ENCODE results near the gene PDE4D.
"Not testable (repeated sequence)": the region's sequence is repeated elsewhere in the genome, so short reads cannot be mapped to it uniquely, and the experiment has no call there.

PDE4D gene

DNA sequence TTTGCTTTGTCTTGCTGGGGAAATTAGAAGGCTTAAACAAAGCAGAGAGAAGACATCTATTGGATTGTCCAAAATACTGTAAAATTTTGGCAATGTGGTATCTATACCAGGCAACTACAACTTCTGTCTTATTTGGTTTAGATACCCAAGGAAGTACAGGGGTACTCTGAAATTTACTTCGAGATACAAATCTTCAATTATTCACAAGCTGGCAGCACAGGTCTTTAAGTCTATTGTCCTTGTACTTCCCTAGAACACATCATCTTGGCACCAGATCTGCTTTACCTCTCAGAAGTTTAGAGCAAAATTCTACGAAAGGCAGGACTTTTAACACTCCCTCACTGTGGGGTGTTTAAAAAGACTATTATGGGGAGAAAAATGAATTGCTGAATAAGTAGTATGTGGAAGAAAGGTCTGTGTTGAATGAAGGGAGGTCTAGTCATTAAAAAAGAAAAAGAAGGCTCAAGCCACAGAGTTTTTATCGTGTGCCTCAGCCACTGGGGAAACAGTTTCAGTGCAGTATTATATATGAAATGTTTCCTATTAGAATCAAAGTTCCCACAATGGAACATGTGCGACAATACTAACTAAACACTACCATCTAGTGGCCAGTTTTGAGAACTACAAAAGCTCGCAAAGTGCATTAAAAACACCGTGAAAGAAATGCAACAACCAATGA lies 93.7 kb downstream of the PDE4D start:
- DNase-seq (ENCODE audit: low spot score): peak; percentile 8

DNA sequence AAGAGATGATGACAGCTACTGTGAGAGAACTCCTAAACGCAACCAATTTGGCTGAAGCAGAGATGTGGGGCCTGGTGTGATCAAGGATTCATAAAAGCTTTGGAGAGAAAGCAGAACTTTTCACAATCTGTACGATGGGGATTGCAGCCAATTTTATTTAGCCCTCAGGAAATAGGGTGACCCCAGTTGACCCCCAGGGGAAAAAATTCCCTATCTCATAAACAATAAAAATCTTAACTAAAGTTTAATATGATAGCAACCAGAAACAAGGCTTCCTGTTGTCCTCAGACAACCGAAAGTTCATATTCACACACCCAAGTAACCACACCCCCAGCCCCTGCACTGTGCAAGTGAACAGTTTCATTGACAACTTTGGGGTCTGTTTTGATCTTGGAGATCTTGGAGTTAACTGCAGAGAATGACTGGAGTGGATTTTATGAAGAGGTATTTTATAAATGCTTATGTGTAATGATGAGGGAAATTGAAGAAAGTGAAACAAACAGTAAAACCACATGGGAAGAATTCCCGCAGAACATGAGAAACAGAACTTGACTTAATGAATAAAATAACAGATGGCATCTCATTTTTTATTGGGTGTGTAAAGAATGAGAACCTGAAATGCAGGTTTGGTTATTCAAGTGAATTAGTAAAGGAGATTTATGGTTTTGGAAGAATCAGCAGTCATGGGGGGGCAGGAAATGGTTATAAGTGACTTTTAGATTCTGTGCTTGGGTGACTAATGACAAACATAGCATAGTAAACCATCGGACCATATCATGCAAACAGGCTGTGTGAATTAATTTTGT lies 94.5 kb downstream of the PDE4D start:
- DNase-seq (ENCODE audit: low spot score): no peak

DNA sequence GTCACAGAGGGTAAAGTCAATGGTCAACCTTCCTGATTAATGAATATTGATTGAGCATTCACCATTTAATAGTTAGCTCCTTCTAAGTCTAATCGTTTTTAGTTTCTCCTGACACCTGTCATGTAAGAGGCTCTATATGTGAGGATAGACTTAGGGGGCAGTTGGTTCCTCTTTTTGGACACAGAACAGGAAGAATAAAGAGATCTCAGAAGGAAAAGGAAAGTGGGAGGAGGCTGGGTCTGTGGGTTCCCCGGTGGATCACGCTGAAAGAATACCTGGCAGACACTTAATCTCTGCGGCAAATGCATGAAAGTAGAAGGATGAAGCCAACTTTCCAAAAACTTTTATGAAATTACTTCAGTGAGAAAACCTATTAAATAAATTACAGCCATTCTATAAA lies 98.4 kb downstream of the PDE4D start:
- DNase-seq (ENCODE audit: low spot score): no peak

DNA sequence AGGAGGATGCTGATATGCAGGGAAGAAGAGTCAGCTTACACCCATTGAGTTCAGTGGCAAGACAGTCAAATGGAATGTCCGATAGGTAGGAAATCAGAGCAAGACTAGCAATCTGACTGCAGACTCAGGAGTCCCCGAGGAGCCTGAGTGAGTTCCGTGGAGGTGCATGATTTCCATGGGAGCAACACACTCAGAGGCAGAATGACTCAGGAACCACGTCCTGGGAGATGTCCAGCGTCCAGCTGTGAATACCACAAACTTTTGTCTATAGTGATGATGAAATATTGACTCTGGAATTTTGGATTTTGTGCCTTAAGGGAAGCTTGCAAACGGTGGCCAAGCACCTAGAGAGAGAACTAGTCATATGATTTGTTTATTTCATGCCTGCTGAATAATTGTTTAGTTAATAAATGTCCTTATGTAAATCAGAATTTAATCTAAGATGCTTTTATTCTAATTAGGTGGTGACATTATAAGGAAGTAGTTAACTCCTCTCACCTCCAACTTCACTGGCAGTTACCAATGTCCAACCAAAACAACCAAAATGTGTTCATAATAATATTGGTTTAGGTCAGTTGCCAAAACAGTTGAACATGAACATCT lies 100.4 kb downstream of the PDE4D start:
- peak; percentile 9 for DNase-seq (ENCODE audit: low spot score)

DNA sequence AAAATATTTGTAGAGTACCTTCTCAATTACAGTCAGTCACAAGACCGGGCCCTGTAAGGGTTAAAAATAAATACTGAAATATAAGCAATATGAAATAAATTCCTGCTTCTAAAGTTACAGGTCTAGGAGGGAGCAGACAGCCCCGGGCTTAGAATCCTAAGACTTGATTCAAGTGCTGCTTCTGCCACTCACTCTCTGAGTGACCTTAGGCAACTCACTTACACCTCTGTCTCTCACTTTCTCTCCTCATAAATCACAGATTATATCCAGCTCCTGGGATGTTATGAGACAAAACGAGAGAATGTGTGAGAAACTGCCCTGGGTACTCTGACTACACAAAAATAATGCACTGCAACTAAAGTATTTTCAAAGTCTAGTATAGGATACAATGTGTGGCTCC lies 101.9 kb downstream of the PDE4D start:
- no peak for DNase-seq (ENCODE audit: low spot score)

DNA sequence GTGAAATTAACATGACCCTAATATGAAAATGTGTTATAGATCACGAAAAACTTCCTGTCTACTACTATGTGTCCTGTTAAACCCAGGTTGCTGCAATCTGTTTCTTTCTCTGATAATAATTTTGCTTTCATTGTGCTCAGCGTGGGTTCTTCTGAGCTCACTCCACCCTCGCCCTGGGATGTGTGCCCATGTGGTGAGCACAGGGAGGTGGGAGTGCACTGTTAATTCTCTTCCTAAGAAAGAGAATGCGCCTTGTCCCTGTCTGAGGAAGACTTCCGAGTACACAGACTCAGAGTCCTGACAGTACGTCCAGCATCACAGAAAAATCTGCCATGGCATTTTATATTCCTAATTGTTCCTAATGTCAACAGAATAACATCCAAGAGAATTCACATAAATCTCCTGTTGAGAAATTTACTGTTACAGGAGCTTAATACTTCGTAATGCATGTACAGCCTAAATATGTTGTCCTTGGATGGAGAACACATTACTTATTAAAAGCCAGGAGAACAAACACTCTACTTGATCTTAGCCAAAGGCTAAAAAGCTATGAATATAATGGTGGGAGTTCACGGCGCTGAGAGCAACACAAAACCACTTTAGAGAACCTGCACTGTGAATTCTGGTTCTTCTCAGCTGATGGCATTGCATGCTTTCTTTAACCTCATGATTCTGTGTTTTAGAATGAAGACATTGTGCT lies 102.6 kb downstream of the PDE4D start:
- DNase-seq (ENCODE audit: low spot score): no peak

DNA sequence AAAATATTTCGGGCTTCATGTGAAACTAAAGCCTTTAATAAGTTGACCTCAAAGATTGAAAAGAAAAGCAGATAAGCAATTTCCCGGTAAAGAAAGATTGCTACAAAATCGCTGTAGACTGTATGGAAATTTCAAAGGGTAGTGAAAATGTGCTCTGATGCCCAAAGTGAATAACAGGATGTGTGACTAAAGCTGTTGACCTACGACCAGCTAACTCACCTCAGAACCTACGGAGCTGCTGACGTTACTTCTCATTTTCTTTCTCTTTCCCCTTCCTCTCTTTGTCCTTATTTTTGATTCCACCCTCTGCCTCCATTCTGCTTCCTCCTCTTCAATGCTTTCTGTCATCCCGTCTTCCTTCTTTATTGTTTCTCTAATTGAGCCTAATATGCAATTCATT lies 103.2 kb downstream of the PDE4D start:
- no peak for DNase-seq (ENCODE audit: low spot score)

DNA sequence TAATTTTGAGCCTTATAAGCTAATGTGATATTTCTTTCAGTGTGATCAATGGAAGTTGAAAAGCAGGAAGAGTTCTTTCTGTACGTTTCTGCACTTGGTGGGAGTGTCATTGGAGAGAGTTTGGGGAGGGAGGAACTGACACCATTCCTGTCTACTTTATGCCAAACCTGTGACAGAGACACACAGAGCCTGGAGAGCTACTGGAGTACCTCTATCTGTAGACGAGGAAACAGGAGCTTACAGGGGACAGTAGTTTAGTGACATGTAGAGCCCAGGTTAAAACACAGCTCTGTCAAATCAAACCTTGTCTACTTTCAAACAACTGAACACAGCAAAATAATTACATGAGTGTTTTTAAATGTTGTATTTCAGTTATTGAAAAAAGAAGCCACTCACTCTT lies 103.6 kb downstream of the PDE4D start:
- DNase-seq (ENCODE audit: low spot score): no peak

DNA sequence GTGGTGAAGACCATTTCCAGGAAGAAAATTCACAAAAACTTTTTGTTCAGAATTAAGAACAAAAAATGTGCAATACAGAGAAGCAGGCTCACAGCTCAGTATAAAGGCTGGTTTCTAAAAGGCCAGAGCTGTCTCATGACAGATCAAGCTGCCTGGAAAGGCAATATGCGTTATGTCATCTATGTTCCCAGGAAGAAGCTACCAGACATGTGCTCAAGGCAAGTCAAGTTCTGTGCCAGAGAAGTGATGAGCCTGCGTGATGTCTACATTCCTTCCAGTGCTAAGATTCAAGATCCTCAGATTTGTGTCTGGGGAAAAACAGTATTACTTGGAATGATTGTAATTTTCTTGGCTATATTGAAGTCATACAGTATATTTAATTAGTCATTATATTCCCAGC lies 104.3 kb downstream of the PDE4D start:
- no peak for DNase-seq (ENCODE audit: low spot score)

DNA sequence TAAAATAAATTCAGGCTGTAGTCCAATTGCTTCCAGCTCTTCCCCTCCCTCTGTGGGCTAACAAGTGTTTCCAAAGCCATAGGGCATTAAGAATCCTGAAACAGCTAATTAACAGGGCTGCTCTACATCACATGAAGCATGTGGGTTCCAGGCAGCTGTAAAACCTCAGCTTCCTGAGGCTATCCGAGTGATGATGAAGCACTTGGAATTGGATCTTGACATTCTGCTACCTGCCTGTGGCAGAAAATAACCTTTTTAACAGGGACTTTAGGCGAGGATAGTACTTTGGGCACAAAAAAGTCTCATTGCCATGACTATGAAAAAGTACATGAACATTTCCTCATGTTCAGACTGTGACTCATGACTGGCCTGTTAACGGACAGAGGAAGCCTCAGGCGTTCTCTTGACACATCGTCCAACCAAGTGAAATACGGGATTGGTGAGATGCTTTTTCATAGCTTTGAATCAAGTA lies 107.2 kb downstream of the PDE4D start:
- no peak for DNase-seq (ENCODE audit: low spot score)

DNA sequence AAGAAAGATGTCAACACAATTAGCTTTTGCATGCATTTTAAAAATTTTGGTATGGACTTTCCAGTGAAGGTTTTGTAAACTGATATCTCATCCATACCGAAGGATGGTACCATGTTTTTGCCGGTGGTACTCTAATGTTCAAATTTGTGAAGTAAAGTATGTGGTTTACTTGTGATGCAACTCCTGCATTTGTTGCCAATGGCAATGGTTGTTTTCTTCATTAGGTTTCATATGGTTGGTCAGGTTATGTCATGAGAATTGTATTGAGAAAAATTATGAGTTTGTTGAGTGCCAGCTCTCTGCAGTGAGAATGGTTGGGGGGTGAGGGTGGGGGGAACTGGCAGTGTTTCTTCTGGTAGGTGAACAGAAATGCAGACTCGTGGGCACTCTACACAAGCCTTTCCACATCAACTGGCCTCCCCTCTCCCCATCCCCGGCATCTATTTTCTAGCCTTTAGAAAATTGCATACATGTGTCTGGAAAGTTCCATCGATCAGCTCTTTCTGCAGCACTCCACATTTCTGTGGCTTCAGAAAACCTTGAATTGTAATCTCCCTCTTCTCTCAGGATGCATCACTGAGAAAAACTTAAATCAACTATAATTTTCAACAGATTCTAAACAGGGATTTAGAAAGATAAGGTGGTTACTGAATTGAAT lies 107.7 kb downstream of the PDE4D start:
- no peak for DNase-seq (ENCODE audit: low spot score)

DNA sequence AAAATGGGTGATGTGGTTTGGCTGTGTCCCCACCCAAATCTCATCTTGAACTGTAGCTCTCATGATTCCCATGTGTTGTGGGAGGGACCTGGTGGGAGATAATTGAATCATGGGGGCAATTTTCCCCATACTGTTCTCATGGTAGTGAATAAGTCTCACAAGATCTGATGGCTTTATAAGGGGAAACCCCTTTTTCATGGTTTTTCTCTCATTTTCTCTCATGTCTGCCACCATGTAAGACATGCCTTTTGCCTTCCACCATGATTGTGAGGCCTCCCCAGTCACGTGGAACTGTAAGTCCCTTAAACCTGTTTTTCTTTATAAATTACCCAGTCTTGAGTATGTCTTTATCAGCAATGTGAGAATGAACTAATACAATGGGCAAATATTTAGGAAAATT lies 108.8 kb downstream of the PDE4D start:
- not testable (repeated sequence) for DNase-seq (ENCODE audit: low spot score)

DNA sequence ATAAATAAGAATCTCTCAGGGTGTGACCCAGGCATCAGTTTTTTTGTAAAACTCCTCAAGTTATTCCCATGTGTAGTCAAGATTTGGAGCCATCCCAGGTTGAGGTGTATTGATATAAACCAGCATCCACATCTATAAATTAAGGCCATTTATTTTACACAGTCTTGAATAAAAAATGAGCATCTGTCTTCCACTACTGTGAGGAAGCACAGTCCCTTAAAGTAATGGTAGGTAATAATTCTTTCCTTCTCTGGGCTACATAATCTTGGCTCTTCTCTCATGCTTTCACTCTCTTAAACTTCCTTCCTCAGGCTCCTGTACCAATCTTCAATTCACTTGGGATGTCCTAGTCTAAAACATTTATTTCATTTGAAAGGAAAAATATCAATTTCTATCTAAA lies 110.3 kb downstream of the PDE4D start:
- DNase-seq (ENCODE audit: low spot score): no peak

DNA sequence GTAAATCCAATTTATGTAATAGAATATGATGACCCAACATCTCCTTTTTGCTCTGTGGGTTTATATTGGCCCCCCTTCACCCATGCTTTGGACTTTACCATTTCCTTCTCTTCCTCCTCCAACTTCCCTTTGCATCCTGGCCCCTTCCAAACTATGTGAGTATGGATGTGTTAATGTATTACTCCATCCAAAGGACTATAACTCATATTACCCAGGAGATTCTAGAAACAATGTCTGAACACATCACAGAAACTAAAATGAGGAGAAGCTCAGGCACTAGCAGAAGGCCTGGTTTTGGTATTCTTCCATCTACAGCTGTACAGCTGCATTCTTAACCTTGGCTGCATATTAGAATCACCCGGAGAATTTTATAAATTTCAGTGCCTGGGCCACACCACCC lies 110.7 kb downstream of the PDE4D start:
- no peak for DNase-seq (ENCODE audit: low spot score)

DNA sequence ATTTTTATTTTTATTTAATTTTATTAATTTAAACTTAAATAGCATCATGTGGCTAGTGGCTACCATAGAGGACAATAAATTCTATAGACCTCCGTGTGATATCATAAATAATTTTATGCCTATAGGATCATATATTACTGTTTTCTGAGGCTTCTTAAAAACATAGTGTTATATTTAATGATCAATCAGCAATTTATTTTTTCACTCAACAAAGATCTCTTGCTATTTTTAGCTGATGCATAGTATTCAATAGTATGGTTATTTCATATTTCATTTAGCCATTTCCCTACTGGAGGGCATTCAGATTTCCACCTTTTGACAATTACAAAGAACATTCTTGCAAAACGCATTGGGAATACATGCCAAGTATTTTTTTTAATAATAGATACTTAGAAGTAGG lies 114.1 kb downstream of the PDE4D start:
- no peak for DNase-seq (ENCODE audit: low spot score)

DNA sequence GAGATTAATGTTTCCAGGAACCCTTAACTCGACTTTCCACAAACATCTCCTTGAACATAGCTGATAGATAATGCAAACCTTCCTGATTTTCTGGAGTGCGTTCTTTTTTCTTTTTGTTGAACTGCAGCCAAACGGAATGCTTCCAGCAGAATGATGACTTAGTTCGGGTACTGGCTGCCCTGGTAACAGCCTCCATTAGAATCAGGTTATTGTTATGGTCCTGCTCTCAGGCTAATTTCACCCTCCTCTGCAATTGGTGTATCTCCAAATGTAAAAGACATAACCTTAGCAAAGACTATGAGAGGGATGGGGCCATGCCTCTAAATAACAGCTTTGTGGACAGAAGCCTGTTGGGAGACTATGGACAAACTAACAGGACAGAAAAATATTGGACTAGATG lies 116.5 kb downstream of the PDE4D start:
- DNase-seq (ENCODE audit: low spot score): no peak

DNA sequence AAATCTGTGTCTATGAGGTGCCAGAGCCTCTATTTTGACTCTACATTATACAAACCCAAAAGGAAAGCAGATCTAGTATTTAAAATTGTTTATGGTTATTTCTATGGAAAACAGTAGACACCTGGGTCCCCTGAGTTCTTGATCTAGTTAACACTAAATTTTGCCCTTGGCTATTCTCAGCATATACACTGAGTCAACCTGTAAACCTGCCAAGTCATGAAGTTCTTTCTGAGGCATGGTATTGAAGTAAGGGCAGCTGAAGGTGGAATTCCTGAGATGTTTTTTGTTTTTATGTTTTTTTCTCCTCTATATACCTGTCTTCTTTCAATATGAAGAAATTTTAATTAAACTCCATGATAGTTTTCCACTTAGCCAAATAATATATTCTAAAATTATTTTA lies 120.2 kb downstream of the PDE4D start:
- DNase-seq (ENCODE audit: low spot score): no peak

DNA sequence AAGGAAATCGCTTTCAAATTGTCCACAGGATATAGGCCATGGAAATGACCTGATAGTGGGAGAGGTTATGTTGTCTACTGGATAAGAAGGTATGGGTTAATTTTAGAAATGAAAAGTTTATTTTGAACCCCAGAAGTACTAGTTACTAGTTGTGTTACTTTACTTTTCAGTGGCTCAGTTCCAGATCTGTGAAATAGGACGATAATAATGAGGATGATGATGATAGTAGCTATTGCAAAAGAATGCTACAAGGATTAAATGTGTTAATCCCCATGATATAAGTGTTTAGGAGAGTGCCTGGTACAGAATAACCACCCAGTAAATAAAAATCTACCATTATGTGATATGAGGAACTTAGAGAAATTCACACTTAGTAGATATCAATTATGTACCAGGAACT lies 120.8 kb downstream of the PDE4D start:
- no peak for DNase-seq (ENCODE audit: low spot score)

DNA sequence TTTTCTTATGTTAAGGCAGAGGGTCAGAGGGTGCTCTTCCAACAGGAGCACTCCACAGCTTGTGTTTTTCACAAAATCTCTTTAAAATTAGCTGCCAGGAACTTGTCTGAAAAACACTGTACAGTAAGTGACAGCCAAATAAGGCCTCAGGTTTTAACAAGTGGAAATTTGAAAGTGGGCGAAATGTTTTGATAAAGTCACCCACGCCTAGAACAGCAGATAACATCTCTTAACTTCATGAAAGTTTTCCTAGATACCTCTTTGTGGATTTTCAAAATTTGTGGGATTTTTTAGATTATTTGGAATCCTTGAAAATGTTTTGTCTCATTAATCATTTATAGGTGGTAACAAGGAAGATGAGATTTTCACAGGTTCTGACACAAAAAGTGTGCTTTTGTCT lies 121.3 kb downstream of the PDE4D start:
- DNase-seq (ENCODE audit: low spot score): no peak

DNA sequence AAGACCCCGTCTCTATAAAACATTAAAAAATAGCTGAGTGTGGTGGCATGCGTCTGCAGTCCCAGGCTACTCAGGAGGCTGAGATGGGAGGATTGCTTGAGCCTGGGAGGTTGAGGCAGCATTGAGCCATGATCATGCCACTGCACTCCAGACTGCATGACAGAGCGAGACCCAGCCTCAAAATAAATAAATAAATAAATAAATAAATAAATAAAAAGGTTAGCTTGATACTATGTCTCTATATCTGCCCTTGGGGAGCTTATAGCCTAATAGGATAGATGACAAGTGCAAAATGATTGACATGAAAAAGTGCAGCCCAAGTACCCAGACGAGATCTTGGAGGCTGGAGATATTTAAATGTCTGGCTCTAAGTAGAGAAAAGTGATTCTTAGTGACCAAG lies 122.6 kb downstream of the PDE4D start:
- DNase-seq (ENCODE audit: low spot score): no peak

DNA sequence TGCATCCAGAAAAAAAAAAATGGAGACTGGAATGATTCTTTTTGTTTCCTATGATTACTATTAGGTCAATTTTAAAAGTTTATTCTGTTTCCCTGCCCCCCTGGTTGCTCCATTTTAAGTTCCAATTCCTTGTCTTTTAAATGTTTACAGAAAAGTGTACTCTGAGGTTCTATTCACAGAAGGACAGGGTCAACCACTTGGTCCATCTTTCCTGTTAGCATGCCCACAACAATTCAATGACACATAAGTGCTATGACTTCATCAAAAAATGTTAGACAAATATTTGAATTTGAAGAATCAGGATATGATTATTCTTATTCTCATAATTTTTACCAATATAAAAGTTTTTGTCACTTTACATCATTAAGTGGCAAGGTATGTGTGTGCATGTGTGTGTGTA lies 123.7 kb downstream of the PDE4D start:
- DNase-seq (ENCODE audit: low spot score): no peak

DNA sequence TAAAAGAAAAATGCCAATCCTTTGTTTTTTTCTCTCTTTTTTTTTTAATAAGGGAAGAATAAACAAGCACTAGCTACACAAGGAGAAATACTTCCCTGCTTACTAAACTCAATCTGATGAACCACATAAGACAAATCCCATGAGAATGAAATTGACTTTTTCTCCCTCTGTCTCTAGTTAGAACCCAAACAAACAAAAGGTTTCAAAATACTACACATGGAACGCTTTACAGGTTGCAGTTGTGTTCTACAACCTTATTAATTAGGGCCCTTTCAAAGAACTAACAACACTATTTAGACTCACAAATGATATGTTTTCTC lies 124.5 kb downstream of the PDE4D start:
- no peak for DNase-seq (ENCODE audit: low spot score)
